Bronchial epithelial cell (primary cell): ENCODE results near the gene LMO7. TPM values are rescaled to one million over a fixed set of nuclear protein-coding genes. Genes with fewer than 3 reads are reported as not detected.
A peak's percentile ranks its signal among the peaks of the same experiment; 100 is the strongest.
"Not testable (repeated sequence)": the region's sequence is repeated elsewhere in the genome, so short reads cannot be mapped to it uniquely, and the experiment has no call there.

Source experiments
- DNase-seq: peaks from one replicate; pipeline ENCODE4 v3.0.0-alpha.2; 2010; ENCODE audit warnings: low read depth
- FAIRE-seq: peaks from 2 replicates; lab custom pipeline; 2011; peaks lifted over from hg19 to GRCh38; lab: Jason Lieb, UNC
- H3K27me3 ChIP-seq: 2 replicates; pipeline ENCODE4 v1.5.1; 2011; ENCODE audit warnings: low read length; ENCODE audit not compliant: control insufficient read depth, insufficient read depth
- H3K36me3 ChIP-seq: 2 replicates; pipeline ENCODE4 v1.5.1; 2011; ENCODE audit warnings: low read length; ENCODE audit not compliant: control insufficient read depth, insufficient read depth
- H3K4me3 ChIP-seq: 2 replicates; pipeline ENCODE4 v1.5.1; 2011; ENCODE audit warnings: mild to moderate bottlenecking, low read depth, low read length, control low read depth
- CTCF ChIP-seq: IDR thresholded peaks from 2 replicates; pipeline ENCODE4 v1.5.1; 2011; ENCODE audit warnings: mild to moderate bottlenecking, moderate library complexity, low read length, control low read depth, inconsistent platforms; ENCODE audit not compliant: insufficient read depth, severe bottlenecking
- total RNA-seq: library from RNA; depleted of rRNA; stranded (reverse); fragments of >200 nt; gene quantifications from 2 replicates; pipeline ENCODE4 v1.2.1, GENCODE V29; 2014

The LMO7 gene
- total RNA-seq, 1 donor from 2014 or later = 150 TPM

- TF ChIP-seq CTCF = no peak
- Histone ChIP-seq H3K36me3 (peaks cover 2% of the 10 kb centered on the region), H3K27me3 (no peaks in the 10 kb centered on the region), H3K4me3 (no peak overlapping the region)
- no peak for FAIRE-seq
- peak; percentile 57 for DNase-seq
Measured at GRCh38 chr13:75787249-75787928, 151.3 kb downstream of the LMO7 start.

- H3K36me3 ChIP-seq = no peaks in the 10 kb centered on the region
- no peak for TF ChIP-seq CTCF
- H3K27me3 ChIP-seq = no peaks in the 10 kb centered on the region
- no peak for DNase-seq
- FAIRE-seq = no peak
- no peak overlapping the region for H3K4me3 ChIP-seq
Measured at GRCh38 chr13:75788481-75788981, 152.4 kb downstream of the LMO7 start.

DNA sequence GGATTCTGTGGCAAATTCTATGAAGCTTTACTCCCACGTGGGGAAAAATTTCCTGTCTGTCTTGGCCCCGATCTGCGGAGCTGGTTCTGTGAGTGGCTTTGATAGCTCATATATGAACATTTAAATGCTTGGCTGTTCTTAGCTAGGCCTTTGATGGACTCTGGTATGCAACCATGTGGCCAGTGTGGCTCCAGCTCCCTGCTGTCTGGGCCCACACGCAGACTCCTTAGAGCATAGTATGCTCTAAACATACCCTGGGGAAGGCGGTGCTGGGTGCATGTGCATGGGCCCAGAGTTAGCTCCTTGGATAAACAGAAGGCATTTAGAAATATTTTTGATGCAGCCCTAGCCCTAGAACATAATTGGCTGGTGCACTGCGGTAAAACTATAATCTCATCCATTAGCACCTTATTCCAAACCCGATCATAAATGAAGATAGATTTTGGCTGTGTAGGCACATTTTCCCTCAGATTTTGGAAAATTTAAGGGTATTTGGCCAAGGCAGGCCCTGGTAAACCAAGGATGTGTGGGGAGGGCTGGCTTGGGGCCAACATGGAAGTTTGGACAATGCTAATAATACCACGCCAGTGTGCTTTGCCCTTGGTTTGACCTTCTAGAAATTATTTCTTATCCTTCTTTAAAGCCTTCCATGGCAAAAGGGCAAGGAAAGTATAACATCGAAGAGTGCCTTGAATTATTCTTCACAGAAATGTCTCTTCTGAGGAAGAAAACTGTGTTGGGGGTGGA, 153.5 kb downstream of the LMO7 start:
- DNase-seq (no peak), FAIRE-seq (no peak)
- no peak overlapping the region for H3K4me3 ChIP-seq
- TF ChIP-seq CTCF = no peak
- H3K36me3 ChIP-seq = no peaks in the 10 kb centered on the region
- no peaks in the 10 kb centered on the region for H3K27me3 ChIP-seq

GRCh38 chr13:75790198-75790970, 154.3 kb downstream of the LMO7 start:
- Histone ChIP-seq H3K4me3 (no peak overlapping the region), H3K36me3 (no peaks in the 10 kb centered on the region), H3K27me3 (no peaks in the 10 kb centered on the region)
- FAIRE-seq (no peak), DNase-seq (no peak)
- no peak for TF ChIP-seq CTCF

GRCh38 chr13:75792526-75793187, 156.5 kb downstream of the LMO7 start:
- FAIRE-seq = no peak
- DNase-seq = no peak
- Histone ChIP-seq H3K4me3 (no peak overlapping the region), H3K36me3 (no peaks in the 10 kb centered on the region), H3K27me3 (no peaks in the 10 kb centered on the region)
- no peak for TF ChIP-seq CTCF

DNA sequence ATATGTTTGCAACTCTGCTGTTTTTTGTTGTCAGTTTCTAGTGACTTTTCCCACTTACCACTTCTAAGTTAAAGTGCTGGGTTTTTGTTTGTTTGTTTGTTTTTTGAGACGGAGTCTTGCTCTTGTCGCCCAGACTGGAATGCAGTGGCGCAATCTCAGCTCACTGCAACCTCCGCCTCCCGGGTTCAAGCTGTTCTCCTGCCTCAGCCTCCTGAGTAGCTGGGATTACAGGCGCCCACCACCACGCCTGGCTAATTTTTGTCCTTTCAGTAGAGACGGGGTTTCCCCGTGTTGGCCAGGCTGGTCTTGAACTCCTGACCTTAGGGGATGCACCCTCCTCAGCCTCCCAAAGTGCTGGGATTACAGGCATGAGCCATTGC, 157.0 kb downstream of the LMO7 start:
- not testable (repeated sequence) for DNase-seq, H3K4me3 ChIP-seq, FAIRE-seq

More for the DNA sequence above, 157.0 kb downstream of the LMO7 start:
- H3K36me3 ChIP-seq, H3K27me3 ChIP-seq: not testable (repeated sequence)
